SU-DHL-6 (cell line): ENCODE measurements around the gene A3GALT2.

Experiments used
- H2AFZ ChIP-seq: fragments of 200-600 bp; sonication (generic); 2 replicates; pipeline ENCODE4 v1.6.1; 2014; ENCODE audit warnings: low read depth, mild to moderate bottlenecking, moderate library complexity, mixed read lengths, antibody characterized with exemption, low read length; ENCODE audit not compliant: severe bottlenecking
- H3F3A ChIP-seq: fragments of 200-600 bp; shearing (Covaris generic); 2 replicates; pipeline ENCODE4 v1.6.0; 2016; ENCODE audit warnings: antibody characterized with exemption, mild to moderate bottlenecking; ENCODE audit not compliant: insufficient read depth
- H3K27ac ChIP-seq: fragments of 200-600 bp; sonication (generic); 2 replicates; pipeline ENCODE4 v1.5.1; 2016; ENCODE audit warnings: low read depth, mild to moderate bottlenecking, low read length, moderate library complexity, mixed read lengths
- H3K27me3 ChIP-seq: fragments of 200-600 bp; sonication (generic), shearing (Covaris generic); 2 replicates; pipeline ENCODE4 v1.6.0; 2014; ENCODE audit warnings: mild to moderate bottlenecking, low read length
- H3K36me3 ChIP-seq: fragments of 200-600 bp; sonication (generic); 2 replicates; pipeline ENCODE4 v1.6.1; 2014; ENCODE audit warnings: mild to moderate bottlenecking, low read length, mixed read lengths
- H3K4me2 ChIP-seq: fragments of 300-600, 200-600 bp; shearing (Covaris generic), sonication (generic); 2 replicates; pipeline ENCODE4 v1.6.0; 2014; ENCODE audit warnings: low read length, low read depth, mild to moderate bottlenecking; ENCODE audit not compliant: poor library complexity, severe bottlenecking
- H3K4me3 ChIP-seq: fragments of 200-600 bp; sonication (generic); 2 replicates; pipeline ENCODE4 v1.5.1; 2014; ENCODE audit warnings: antibody characterized with exemption, low read length, mild to moderate bottlenecking, mixed read lengths; ENCODE audit not compliant: insufficient read depth, poor library complexity, severe bottlenecking
- H3K79me2 ChIP-seq: fragments of 200-600 bp; sonication (generic); 2 replicates; pipeline ENCODE4 v1.6.1; 2014; ENCODE audit warnings: mild to moderate bottlenecking, low read length, moderate library complexity; ENCODE audit not compliant: insufficient read depth
- H3K9ac ChIP-seq: fragments of 200-600 bp; sonication (generic); 2 replicates; pipeline ENCODE4 v1.7.0; 2014; ENCODE audit warnings: mild to moderate bottlenecking, low read length
- H3K9me2 ChIP-seq: fragments of 200-600 bp; sonication (generic); replicated peaks from 2 replicates; pipeline ENCODE4 v1.6.1; 2014; ENCODE audit warnings: low read length; ENCODE audit not compliant: insufficient read depth
- H3K9me3 ChIP-seq: fragments of 200-600 bp; sonication (generic); 2 replicates; pipeline ENCODE4 v1.6.1; 2014; ENCODE audit warnings: low read length, mixed read lengths; ENCODE audit not compliant: insufficient read depth
- H4K20me1 ChIP-seq: fragments of 200-600 bp; sonication (generic); 2 replicates; pipeline ENCODE4 v1.6.1; 2014; ENCODE audit warnings: low read depth, mild to moderate bottlenecking, antibody characterized with exemption, low read length, moderate library complexity, mixed read lengths
- CTCF ChIP-seq: fragments of 200-600 bp; sonication (generic); IDR thresholded peaks from one replicate; pipeline ENCODE4 v1.5.1; 2017; ENCODE audit warnings: antibody characterized with exemption, mild to moderate bottlenecking, low read length, moderate library complexity; ENCODE audit not compliant: insufficient read depth, poor library complexity, severe bottlenecking
- EZH2phosphoT487 ChIP-seq: fragments of 200-600 bp; sonication (generic), shearing (Covaris generic); conservative IDR thresholded peaks from 2 replicates; pipeline ENCODE4 v1.6.1; 2018; ENCODE audit warnings: mild to moderate bottlenecking, antibody characterized with exemption, low read length, moderate library complexity, mixed read lengths

Gene A3GALT2

GRCh38 chr1:33329600-33330305 is 8.9 kb upstream of the A3GALT2 start:
- no peaks in the 10 kb centered on the region for H3K9me3 ChIP-seq
- H3K27ac ChIP-seq = no peak overlapping the region
- H3K4me2 ChIP-seq = no peak overlapping the region
- H4K20me1 ChIP-seq = no peaks in the 10 kb centered on the region
- no peak overlapping the region for H2AFZ ChIP-seq
- H3K9ac ChIP-seq = no peak overlapping the region
- H3K27me3 ChIP-seq = no peaks in the 10 kb centered on the region
- H3K9me2 ChIP-seq = no peaks in the 10 kb centered on the region
- no peaks in the 10 kb centered on the region for H3F3A ChIP-seq
- no peak overlapping the region for H3K4me3 ChIP-seq
- no peaks in the 10 kb centered on the region for H3K79me2 ChIP-seq
- H3K36me3 ChIP-seq = no peaks in the 10 kb centered on the region
- TF ChIP-seq CTCF (no peak), EZH2phosphoT487 (no peak)

DNA sequence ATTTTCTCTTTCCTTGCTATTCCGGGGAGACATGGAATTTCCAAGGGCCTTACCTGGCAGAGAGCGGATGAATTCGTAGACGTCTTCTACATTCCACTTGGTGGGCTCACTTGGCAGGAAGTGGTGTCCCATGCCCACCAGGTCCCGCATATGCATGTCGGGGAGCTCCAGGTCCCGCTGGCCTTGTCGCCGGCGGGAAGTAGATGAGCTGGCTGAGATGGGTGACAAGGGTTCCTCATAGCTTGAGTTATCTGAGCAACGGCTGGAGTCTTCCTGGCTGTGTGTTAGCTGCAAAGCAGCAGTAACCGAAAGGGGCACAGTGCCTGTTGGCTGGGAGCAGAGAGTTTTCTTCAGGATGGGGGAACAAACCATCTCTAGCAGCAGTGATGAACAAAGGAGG is 7.9 kb upstream of the A3GALT2 start:
- Histone ChIP-seq H3K4me2 (no peak overlapping the region), H3K9me2 (no peaks in the 10 kb centered on the region), H3K27me3 (no peaks in the 10 kb centered on the region), H3K9ac (no peak overlapping the region), H4K20me1 (no peaks in the 10 kb centered on the region), H3F3A (no peaks in the 10 kb centered on the region), H3K36me3 (no peaks in the 10 kb centered on the region), H2AFZ (no peak overlapping the region), H3K9me3 (no peaks in the 10 kb centered on the region), H3K27ac (no peak overlapping the region), H3K4me3 (no peak overlapping the region), H3K79me2 (no peaks in the 10 kb centered on the region)
- TF ChIP-seq EZH2phosphoT487 = no peak
- no peak for TF ChIP-seq CTCF

DNA sequence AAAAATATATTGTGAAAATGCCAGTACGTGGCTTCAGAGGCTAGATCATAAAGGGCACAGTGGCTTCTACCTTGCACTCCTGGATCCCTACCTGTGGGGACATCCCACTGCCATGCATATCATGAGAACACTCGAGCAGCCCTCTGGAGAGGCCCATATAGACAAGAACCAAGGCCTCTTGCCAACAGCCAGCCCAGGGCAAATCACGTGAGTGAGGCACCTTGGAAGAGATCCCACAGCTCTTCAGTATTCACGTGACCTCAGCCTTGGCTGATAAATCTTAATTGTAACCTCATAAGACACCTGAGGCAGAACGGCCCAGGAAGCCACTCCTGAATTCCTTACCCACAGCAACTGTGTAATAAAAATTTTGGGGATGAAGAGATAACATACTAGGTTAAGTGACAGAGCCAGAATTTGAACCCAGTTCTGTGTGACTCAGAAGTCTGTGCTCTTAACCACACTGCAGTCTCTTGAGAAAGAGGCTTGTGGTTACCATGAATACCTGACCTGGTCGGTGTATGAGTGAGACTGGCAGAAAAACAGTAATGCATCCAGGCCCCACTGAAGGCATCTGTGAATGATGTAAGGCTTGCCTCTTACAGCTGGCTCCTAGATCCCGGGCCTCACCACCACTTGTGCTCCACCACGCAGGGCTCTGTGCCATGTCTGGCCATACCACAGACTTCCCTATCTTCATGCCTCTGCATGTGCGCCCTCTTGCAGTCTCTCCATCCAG is 6.9 kb upstream of the A3GALT2 start:
- H2AFZ ChIP-seq = no peak overlapping the region
- no peaks in the 10 kb centered on the region for H3K79me2 ChIP-seq
- H3K9me3 ChIP-seq = no peaks in the 10 kb centered on the region
- H3K9me2 ChIP-seq = no peaks in the 10 kb centered on the region
- H3K9ac ChIP-seq = no peak overlapping the region
- H3K4me3 ChIP-seq = no peak overlapping the region
- no peak overlapping the region for H3K27ac ChIP-seq
- no peaks in the 10 kb centered on the region for H4K20me1 ChIP-seq
- no peaks in the 10 kb centered on the region for H3F3A ChIP-seq
- H3K27me3 ChIP-seq = no peaks in the 10 kb centered on the region
- TF ChIP-seq EZH2phosphoT487 (no peak), CTCF (no peak)
- no peak overlapping the region for H3K4me2 ChIP-seq
- H3K36me3 ChIP-seq = no peaks in the 10 kb centered on the region
